Measurements from ENCODE around the gene C9orf72. TPM values are rescaled to one million over a fixed set of nuclear protein-coding genes. Genes with fewer than 3 reads are reported as not detected.
"Not testable (repeated sequence)": the region's sequence is repeated elsewhere in the genome, so short reads cannot be mapped to it uniquely, and the experiment has no call there.

Gene C9orf72, protein sequence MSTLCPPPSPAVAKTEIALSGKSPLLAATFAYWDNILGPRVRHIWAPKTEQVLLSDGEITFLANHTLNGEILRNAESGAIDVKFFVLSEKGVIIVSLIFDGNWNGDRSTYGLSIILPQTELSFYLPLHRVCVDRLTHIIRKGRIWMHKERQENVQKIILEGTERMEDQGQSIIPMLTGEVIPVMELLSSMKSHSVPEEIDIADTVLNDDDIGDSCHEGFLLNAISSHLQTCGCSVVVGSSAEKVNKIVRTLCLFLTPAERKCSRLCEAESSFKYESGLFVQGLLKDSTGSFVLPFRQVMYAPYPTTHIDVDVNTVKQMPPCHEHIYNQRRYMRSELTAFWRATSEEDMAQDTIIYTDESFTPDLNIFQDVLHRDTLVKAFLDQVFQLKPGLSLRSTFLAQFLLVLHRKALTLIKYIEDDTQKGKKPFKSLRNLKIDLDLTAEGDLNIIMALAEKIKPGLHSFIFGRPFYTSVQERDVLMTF
- 10 to 100 TPM; 14.2 to 23.4 TPM for total RNA-seq

DNA sequence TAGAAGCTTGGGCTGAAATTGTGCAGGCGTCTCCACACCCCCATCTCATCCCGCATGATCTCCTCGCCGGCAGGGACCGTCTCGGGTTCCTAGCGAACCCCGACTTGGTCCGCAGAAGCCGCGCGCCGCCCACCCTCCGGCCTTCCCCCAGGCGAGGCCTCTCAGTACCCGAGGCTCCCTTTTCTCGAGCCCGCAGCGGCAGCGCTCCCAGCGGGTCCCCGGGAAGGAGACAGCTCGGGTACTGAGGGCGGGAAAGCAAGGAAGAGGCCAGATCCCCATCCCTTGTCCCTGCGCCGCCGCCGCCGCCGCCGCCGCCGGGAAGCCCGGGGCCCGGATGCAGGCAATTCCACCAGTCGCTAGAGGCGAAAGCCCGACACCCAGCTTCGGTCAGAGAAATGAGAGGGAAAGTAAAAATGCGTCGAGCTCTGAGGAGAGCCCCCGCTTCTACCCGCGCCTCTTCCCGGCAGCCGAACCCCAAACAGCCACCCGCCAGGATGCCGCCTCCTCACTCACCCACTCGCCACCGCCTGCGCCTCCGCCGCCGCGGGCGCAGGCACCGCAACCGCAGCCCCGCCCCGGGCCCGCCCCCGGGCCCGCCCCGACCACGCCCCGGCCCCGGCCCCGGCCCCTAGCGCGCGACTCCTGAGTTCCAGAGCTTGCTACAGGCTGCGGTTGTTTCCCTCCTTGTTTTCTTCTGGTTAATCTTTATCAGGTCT is at the start of gene C9orf72:
C9orf72 (minus strand) TSS at position 564 of the 716 bp plus-strand sequence. CDS start 6,361 bp downstream, outside the sequence.
- H3K4me3 ChIP-seq = peak within 1 kb of the TSS; percentile 69 to 75
- WGBS = 1% methylated on average over 55 of the region's 72 CpGs
- intact Hi-C loops (cut with DNase I) = loop anchor here (5.0 kb wide), 1 partner anchor 681 kb away; the partner anchor contains the start of gene CAAP1
- TF ChIP-seq POLR2AphosphoS5 (IDR thresholded peaks at IDR 0.05) = no peak
- TF ChIP-seq POLR2A (IDR thresholded peaks at IDR 0.05) = peak; percentile 90
- TF ChIP-seq, protein P1, sequence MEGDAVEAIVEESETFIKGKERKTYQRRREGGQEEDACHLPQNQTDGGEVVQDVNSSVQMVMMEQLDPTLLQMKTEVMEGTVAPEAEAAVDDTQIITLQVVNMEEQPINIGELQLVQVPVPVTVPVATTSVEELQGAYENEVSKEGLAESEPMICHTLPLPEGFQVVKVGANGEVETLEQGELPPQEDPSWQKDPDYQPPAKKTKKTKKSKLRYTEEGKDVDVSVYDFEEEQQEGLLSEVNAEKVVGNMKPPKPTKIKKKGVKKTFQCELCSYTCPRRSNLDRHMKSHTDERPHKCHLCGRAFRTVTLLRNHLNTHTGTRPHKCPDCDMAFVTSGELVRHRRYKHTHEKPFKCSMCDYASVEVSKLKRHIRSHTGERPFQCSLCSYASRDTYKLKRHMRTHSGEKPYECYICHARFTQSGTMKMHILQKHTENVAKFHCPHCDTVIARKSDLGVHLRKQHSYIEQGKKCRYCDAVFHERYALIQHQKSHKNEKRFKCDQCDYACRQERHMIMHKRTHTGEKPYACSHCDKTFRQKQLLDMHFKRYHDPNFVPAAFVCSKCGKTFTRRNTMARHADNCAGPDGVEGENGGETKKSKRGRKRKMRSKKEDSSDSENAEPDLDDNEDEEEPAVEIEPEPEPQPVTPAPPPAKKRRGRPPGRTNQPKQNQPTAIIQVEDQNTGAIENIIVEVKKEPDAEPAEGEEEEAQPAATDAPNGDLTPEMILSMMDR (IDR thresholded peaks at IDR 0.05) = peak in 1 of 4 experiments; percentile 11
- no peaks in the 10 kb centered on the region for H3K4me1 ChIP-seq (replicated peaks)
- no peaks in the 10 kb centered on the region for H3K36me3 ChIP-seq
- no peaks in the 10 kb centered on the region for H3K9me3 ChIP-seq
- peak; percentile 82 for DNase-seq (ENCODE audit: low spot score)
- H3K27me3 ChIP-seq (replicated peaks; ENCODE audit: insufficient read depth) = no peaks in the 10 kb centered on the region
- H3K27ac ChIP-seq = peak within 1 kb of the TSS; percentile 99

DNA sequence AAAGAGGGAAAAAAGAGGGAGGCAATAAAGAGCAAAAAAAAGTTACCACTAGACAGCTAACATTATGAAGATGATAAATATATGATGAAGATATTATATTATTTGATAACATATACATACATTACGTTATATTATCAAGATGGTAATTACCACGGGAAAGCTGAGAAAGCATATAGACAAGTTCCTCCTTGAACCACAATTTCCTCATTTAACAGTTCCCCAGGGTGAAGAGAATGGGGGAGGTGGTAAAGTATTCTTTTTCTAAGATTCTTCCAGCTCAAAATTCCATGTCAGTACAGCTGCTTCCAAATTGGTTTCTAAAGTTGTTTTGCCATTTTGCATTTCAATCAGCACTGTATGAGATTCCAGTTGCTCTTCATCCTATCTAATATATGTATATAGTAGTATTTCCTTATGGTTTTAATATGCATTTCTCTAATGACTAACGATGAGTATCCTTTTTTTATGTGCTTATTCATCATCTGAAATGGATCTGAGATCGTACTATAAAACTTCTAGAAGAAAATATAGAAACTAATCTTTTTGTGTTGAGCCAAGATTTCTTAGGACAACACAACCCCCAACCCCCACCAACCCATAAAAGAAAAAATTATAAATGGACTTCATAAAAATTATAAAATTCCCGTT is 49.5 kb upstream of the C9orf72 start:
- no peaks in the 10 kb centered on the region for H3K36me3 ChIP-seq
- H3K9me3 ChIP-seq = no peaks in the 10 kb centered on the region
- WGBS = 70% methylated on average over 5 of the region's 5 CpGs
- DNase-seq (ENCODE audit: low spot score) = no peak
- H3K4me1 ChIP-seq (replicated peaks) = no peaks in the 10 kb centered on the region
- H3K4me3 ChIP-seq = no peak overlapping the region
- no peak overlapping the region for H3K27ac ChIP-seq
- TF ChIP-seq POLR2AphosphoS5 (IDR thresholded peaks at IDR 0.05) = no peak
- no peaks in the 10 kb centered on the region for H3K27me3 ChIP-seq (replicated peaks; ENCODE audit: insufficient read depth)
- intact Hi-C loops (cut with DNase I) = no loop called here

DNA sequence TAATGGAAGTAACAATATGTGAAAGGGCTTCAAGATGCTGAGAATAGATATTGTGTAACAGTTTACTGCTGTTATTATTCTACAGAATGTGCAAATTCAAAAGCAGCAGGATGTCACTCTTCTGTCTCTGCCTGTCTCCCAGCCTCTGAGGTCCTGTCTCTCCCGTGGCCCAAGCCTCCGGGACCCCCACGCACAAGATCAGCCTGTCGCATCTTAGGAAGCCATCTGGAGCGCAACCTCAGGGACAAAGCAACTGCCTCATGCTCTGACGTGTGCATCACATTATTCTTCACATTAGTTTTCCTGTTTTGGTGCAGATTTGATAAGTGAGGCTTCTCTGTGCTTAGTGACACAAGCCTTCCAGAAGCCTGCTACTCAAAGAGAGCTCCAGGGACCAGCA is 46.5 kb upstream of the C9orf72 start:
- Histone ChIP-seq H3K27me3 (replicated peaks; ENCODE audit: insufficient read depth) (no peaks in the 10 kb centered on the region), H3K9me3 (no peaks in the 10 kb centered on the region), H3K4me1 (replicated peaks) (no peaks in the 10 kb centered on the region), H3K4me3 (no peak overlapping the region), H3K27ac (no peak overlapping the region), H3K36me3 (no peaks in the 10 kb centered on the region)
- intact Hi-C loops (cut with DNase I) = no loop called here
- DNase-seq (ENCODE audit: low spot score) = no peak
- WGBS = 76% methylated on average over 6 of the region's 6 CpGs
- TF ChIP-seq, protein P1 (IDR thresholded peaks at IDR 0.05) = no peak
- TF ChIP-seq POLR2AphosphoS5 (IDR thresholded peaks at IDR 0.05) = no peak
- TF ChIP-seq POLR2A (IDR thresholded peaks at IDR 0.05) = no peak

DNA sequence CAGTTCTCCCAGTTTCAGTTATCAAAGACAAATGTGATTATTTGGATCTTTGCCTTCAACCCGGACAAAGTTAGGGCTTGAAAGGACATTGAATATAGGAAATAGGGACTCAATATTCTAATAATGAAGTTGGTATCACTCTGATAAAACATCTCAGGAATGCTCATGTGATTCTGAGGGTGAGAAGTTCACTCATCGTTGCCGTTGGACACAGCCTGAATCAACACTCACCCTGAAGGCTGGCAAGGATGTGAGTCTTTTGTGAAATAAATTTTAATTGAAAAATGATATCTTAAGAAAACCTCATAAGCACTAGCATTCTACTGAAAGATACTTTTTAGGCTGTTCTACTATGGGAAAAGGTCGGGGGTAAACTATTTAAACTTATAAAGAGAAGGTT is 44.8 kb upstream of the C9orf72 start:
- DNase-seq (ENCODE audit: low spot score) = no peak
- Histone ChIP-seq H3K4me3 (no peak overlapping the region), H3K27me3 (replicated peaks; ENCODE audit: insufficient read depth) (no peaks in the 10 kb centered on the region), H3K36me3 (no peaks in the 10 kb centered on the region), H3K27ac (no peak overlapping the region), H3K9me3 (no peaks in the 10 kb centered on the region), H3K4me1 (replicated peaks) (no peaks in the 10 kb centered on the region)
- intact Hi-C loops (cut with DNase I) = no loop called here
- WGBS = 60% methylated on average over 4 of the region's 4 CpGs
- TF ChIP-seq POLR2A (IDR thresholded peaks at IDR 0.05) = no peak
- TF ChIP-seq, protein P1 (IDR thresholded peaks at IDR 0.05) = no peak
- TF ChIP-seq POLR2AphosphoS5 (IDR thresholded peaks at IDR 0.05) = no peak

DNA sequence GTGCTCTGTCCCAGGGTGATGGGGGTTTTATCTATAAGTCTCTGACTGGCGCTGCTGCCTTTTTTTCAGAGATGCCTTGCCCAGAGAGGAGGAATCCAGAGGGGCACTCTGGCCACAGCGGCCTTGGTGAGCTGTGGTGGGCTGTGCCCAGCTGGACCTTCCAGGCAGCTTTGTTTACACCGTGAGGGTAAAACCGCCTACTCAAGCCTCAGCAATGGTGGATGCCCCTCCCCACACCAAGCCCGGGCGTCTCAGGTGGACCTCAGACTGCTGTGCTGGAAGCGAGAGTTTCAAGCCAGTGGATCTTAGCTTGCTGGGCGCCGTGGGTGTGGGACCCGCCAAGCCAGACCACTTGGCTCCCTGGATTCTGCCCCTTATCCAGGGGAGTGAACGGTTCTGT is 41.3 kb upstream of the C9orf72 start:
- Histone ChIP-seq H3K27me3 (replicated peaks; ENCODE audit: insufficient read depth) (no peaks in the 10 kb centered on the region), H3K9me3 (no peaks in the 10 kb centered on the region), H3K4me3 (no peak overlapping the region), H3K36me3 (no peaks in the 10 kb centered on the region), H3K4me1 (replicated peaks) (no peaks in the 10 kb centered on the region), H3K27ac (no peak overlapping the region)
- intact Hi-C loops (cut with DNase I) = no loop called here
- 74% methylated on average over 8 of the region's 11 CpGs for WGBS
- TF ChIP-seq, protein P1 (IDR thresholded peaks at IDR 0.05) = no peak
- TF ChIP-seq POLR2AphosphoS5 (IDR thresholded peaks at IDR 0.05) (no peak), POLR2A (IDR thresholded peaks at IDR 0.05) (no peak)
- no peak for DNase-seq (ENCODE audit: low spot score)

DNA sequence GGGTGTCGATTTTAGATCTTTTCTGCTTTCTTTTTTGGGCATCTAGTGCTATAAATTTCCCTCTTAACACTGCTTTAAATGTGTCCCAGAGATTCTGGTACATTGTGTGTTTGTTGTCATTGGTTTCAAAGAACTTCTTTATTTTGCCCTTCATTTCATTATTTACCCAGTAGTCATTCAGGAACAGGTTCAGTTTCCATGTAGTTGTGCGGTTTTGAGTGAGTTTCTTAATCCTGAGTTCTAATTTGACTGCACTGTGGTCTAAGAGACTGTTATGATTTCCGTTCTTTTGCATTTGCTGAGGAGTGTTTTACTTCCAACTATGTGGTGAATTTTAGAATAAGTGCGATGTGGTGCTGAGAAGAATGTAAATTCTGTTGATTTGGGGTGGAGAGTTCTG is 38.8 kb upstream of the C9orf72 start:
- WGBS = 75% methylated on average over 4 of the region's 4 CpGs
- DNase-seq (ENCODE audit: low spot score); intact Hi-C loops (cut with DNase I); H3K9me3 ChIP-seq; H3K27ac ChIP-seq; H3K36me3 ChIP-seq; H3K27me3 ChIP-seq (replicated peaks; ENCODE audit: insufficient read depth); H3K4me1 ChIP-seq (replicated peaks); H3K4me3 ChIP-seq: not testable (repeated sequence)
